ENCODE results near the gene DENND6A.

DNA sequence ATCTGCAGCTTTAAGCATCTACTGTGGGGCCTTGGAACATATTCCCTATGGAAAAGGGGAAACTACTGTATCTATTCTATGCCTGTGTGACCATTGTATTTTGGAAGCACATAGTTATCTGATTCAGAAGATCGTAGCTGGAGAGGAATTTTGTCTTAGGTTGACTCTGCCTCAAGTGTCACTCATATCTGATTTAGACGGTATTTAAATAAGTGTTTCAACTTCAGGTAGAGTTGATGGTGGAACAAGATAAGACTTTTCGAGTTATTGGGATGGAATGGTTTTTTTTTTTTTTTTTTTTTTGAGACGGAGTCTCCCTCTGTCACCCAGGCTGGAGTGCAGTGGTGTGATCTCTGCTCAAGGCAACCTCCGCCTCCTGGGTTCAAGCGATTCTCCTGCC, 8.9 kb upstream of the DENND6A start:
- TF ChIP-seq, protein P1, sequence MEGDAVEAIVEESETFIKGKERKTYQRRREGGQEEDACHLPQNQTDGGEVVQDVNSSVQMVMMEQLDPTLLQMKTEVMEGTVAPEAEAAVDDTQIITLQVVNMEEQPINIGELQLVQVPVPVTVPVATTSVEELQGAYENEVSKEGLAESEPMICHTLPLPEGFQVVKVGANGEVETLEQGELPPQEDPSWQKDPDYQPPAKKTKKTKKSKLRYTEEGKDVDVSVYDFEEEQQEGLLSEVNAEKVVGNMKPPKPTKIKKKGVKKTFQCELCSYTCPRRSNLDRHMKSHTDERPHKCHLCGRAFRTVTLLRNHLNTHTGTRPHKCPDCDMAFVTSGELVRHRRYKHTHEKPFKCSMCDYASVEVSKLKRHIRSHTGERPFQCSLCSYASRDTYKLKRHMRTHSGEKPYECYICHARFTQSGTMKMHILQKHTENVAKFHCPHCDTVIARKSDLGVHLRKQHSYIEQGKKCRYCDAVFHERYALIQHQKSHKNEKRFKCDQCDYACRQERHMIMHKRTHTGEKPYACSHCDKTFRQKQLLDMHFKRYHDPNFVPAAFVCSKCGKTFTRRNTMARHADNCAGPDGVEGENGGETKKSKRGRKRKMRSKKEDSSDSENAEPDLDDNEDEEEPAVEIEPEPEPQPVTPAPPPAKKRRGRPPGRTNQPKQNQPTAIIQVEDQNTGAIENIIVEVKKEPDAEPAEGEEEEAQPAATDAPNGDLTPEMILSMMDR (IDR thresholded peaks at IDR 0.05; ENCODE audit: low read length), result no peak
- TF ChIP-seq EZH2 (optimal IDR thresholded peaks at IDR 0.05; ENCODE audit: low read depth, low read length), result no peak

Measured in MM.1S (cell line).